ENCODE measurements around the gene NCKAP1.

DNA sequence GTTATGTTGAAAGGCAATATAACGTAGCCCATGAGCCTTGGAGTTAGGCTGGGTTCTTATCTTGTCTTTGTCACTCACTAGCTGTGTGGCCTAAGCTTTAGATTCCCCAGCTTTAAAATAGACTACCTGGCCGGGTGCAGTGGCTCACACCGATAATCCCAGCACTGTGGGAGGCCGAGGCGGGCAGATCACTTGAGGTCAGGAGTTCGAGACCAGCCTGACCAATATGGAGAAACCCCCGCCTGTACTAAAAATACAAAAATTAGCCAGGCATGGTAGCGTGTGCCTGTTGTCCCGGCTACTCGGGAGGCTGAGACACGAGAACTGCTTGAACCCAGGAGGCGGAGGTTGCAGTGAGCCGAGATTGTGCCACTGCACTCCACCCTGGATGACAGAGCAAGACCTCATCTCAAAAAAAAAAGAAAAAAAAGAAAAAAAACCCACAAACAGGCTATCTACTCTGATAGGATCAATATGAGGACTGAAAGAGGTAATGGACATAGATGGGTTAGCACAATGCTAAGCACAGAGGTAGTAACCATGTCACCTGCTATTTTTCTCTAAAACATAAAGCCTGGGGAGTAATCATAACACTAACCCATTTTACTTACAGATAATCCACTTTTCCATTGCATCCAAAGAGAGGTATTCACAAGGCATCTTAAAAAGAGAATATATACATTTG, 43.9 kb downstream of the NCKAP1 start:
- TF ChIP-seq, protein P1, sequence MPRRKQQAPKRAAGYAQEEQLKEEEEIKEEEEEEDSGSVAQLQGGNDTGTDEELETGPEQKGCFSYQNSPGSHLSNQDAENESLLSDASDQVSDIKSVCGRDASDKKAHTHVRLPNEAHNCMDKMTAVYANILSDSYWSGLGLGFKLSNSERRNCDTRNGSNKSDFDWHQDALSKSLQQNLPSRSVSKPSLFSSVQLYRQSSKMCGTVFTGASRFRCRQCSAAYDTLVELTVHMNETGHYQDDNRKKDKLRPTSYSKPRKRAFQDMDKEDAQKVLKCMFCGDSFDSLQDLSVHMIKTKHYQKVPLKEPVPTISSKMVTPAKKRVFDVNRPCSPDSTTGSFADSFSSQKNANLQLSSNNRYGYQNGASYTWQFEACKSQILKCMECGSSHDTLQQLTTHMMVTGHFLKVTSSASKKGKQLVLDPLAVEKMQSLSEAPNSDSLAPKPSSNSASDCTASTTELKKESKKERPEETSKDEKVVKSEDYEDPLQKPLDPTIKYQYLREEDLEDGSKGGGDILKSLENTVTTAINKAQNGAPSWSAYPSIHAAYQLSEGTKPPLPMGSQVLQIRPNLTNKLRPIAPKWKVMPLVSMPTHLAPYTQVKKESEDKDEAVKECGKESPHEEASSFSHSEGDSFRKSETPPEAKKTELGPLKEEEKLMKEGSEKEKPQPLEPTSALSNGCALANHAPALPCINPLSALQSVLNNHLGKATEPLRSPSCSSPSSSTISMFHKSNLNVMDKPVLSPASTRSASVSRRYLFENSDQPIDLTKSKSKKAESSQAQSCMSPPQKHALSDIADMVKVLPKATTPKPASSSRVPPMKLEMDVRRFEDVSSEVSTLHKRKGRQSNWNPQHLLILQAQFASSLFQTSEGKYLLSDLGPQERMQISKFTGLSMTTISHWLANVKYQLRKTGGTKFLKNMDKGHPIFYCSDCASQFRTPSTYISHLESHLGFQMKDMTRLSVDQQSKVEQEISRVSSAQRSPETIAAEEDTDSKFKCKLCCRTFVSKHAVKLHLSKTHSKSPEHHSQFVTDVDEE (CRISPR knock-in tag; IDR thresholded peaks at IDR 0.05), result no peak
- no peak for TF ChIP-seq ZFP30 (CRISPR knock-in tag; IDR thresholded peaks at IDR 0.05)
- TF ChIP-seq, protein P2, sequence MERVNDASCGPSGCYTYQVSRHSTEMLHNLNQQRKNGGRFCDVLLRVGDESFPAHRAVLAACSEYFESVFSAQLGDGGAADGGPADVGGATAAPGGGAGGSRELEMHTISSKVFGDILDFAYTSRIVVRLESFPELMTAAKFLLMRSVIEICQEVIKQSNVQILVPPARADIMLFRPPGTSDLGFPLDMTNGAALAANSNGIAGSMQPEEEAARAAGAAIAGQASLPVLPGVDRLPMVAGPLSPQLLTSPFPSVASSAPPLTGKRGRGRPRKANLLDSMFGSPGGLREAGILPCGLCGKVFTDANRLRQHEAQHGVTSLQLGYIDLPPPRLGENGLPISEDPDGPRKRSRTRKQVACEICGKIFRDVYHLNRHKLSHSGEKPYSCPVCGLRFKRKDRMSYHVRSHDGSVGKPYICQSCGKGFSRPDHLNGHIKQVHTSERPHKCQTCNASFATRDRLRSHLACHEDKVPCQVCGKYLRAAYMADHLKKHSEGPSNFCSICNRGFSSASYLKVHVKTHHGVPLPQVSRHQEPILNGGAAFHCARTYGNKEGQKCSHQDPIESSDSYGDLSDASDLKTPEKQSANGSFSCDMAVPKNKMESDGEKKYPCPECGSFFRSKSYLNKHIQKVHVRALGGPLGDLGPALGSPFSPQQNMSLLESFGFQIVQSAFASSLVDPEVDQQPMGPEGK (CRISPR knock-in tag; IDR thresholded peaks at IDR 0.05; ENCODE audit: borderline replicate concordance), result no peak
- TF ChIP-seq ARNTL (CRISPR knock-in tag; IDR thresholded peaks at IDR 0.05; ENCODE audit: borderline replicate concordance, low read depth), result no peak
- no peak for TF ChIP-seq RARB (CRISPR knock-in tag; IDR thresholded peaks at IDR 0.05)
- TF ChIP-seq PPARA (CRISPR knock-in tag; IDR thresholded peaks at IDR 0.05; ENCODE audit: borderline replicate concordance), result no peak
- no peak for TF ChIP-seq ZNF565 (CRISPR knock-in tag; conservative IDR thresholded peaks at IDR 0.05; ENCODE audit: low read depth)
- no peak for TF ChIP-seq SNAI2 (CRISPR knock-in tag; IDR thresholded peaks at IDR 0.05)
- no peak for TF ChIP-seq GLIS3 (CRISPR knock-in tag; IDR thresholded peaks at IDR 0.05)
- no peak for TF ChIP-seq OSR1 (CRISPR knock-in tag; IDR thresholded peaks at IDR 0.05)
- no peak for TF ChIP-seq TCF4 (CRISPR knock-in tag; IDR thresholded peaks at IDR 0.05; ENCODE audit: borderline replicate concordance)
- TF ChIP-seq, protein P3, sequence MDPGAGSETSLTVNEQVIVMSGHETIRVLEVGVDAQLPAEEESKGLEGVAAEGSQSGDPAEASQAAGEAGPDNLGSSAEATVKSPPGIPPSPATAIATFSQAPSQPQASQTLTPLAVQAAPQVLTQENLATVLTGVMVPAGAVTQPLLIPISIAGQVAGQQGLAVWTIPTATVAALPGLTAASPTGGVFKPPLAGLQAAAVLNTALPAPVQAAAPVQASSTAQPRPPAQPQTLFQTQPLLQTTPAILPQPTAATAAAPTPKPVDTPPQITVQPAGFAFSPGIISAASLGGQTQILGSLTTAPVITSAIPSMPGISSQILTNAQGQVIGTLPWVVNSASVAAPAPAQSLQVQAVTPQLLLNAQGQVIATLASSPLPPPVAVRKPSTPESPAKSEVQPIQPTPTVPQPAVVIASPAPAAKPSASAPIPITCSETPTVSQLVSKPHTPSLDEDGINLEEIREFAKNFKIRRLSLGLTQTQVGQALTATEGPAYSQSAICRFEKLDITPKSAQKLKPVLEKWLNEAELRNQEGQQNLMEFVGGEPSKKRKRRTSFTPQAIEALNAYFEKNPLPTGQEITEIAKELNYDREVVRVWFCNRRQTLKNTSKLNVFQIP (CRISPR knock-in tag; IDR thresholded peaks at IDR 0.05; ENCODE audit: borderline replicate concordance, low read depth), result no peak
- no peak for TF ChIP-seq CSDC2 (CRISPR knock-in tag; IDR thresholded peaks at IDR 0.05)
